HK-2 (cell line): ENCODE results near the gene MTHFD2L.
"Not testable (repeated sequence)": the region's sequence is repeated elsewhere in the genome, so short reads cannot be mapped to it uniquely, and the experiment has no call there.

Experiments used
- DNase-seq: peaks from one replicate; pipeline ENCODE4 v3.0.0-alpha.2; 2018; ENCODE audit not compliant: unreplicated experiment

Gene MTHFD2L

DNA sequence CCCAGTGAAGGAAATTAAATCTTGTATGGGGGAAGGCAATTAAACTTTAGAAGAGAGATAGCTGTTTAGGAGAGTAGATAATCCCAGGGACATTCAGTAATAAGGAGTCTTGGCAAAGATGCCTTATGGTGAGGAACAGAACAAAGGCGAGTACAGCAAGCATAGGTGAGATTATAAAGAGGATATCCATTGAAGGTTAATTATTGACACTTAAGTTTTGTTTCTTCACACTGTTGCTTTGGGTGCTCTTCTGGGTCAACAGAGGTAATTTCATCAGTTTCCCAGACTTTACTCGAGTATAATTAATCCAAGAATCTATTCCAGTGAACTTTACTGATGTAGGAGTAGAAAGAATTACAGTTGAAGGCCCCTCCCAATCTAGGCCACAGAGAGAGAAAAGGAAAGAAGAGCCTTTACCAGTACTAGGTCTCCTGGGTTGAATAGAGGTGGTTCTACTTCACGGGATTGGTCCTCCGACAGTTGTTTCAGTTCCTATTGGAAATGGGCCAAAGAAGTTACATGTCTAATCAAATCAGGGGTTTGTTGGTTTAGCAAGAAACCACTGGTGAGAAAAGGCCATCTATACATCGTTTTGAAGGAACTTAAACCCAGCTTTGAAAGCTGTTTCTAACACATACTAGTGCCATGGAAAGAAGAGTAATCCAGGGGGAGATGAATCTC is 177.6 kb downstream of the MTHFD2L start:
- DNase-seq: no peak

DNA sequence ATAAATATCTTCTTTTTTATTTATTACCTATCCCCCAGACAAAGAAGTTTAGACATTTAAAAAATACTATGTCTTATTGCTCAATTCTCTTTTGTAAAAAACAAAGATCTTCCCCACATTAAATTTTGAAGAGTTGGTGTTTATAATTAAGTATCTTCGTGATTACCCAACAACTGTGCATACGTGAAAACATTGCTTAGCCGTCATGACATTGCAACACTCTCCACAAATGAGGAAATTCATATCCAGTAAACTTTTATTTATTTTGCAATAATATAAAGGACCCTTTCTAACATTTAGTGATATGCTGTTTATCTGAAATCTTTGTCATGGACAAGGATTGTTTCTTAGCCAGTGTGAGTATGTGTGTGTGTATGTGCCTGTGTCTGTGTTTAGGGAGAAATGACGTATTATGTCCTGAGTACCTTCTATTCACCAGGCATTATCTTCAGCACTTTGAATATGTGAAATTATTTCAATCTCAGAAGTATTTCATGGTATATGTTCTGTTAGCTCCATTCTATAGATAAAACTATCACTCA is 180.9 kb downstream of the MTHFD2L start:
- DNase-seq: no peak

DNA sequence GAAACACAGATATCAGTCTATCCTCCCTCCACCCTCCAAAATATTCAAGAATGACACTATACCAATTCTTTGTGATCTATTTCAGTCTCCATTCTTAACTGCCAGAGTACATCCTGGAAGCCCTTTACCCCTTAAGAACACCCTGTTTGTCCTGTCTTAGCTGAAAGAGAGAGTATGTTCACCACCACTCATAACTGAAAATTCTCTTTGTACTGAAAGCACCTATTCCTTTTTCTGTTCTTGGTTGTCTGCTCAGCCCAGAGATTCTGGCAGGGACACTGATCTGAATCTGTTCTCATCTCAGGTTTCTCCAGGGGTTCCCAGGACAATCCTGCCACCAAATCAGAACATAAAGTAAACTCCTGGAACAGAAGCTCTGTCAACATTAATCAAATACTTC is 181.6 kb downstream of the MTHFD2L start:
- no peak for DNase-seq

DNA sequence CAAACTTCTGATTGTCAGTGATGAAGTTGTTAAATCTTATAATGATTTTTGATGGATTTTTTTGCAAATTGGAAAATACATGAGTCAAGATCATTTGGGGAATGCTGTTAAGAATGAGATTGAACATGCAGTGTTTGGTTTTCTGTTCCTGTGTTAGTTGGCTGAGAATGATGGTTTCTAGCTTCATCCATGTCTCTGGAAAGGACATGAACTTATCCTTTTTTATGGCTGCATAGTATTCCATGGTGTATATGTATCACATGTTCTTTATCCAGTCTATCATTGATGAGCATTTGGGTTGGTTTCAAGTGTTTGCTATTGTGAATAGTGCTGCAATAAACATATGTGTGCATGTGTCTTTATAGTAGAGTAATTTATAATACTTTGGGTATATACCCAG is 182.5 kb downstream of the MTHFD2L start:
- not testable (repeated sequence) for DNase-seq

DNA sequence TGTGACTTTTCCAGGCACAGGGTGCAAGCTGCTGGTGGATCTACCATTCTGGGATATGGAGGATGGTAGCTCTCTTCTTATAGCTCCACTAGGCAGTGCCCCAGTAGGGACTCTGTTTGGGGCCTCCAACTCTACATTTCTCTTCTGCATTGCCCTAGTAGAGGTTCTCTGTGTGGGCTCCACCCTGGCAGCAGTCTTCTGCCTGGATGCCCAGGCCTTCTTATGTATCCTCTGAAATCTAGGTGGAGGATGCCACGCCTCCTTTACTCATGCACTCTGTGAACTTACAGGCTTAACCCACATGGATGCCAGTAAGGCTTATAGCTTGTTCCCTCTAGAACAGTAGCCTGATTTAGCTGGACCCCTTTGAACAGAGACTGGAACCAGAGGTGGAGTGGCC is 186.1 kb downstream of the MTHFD2L start:
- DNase-seq: no peak
